Measurements from ENCODE around the gene FBXO10.

Gene FBXO10

DNA sequence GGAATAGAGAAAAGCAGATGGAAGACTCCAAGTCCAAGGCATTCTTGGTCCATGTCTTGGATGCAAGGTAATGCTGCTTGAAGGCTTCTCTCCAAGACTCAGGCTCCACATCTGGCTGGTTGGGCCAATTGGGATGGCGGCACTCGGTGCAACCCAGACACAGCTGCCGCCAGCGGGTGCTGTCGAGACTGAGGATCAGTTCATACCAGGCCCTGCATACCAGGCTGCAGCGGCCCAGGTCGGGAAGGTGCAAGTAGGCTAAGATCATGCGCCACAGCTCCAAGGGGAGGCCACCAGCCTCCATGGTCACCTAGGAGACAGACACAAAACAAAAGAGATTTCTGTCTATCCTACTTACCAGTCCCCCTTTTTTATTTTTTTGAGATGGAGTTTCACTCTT, 34.7 kb downstream of the FBXO10 start:
- DNase-seq (ENCODE audit: low spot score) = no peak
- TF ChIP-seq, protein P1, sequence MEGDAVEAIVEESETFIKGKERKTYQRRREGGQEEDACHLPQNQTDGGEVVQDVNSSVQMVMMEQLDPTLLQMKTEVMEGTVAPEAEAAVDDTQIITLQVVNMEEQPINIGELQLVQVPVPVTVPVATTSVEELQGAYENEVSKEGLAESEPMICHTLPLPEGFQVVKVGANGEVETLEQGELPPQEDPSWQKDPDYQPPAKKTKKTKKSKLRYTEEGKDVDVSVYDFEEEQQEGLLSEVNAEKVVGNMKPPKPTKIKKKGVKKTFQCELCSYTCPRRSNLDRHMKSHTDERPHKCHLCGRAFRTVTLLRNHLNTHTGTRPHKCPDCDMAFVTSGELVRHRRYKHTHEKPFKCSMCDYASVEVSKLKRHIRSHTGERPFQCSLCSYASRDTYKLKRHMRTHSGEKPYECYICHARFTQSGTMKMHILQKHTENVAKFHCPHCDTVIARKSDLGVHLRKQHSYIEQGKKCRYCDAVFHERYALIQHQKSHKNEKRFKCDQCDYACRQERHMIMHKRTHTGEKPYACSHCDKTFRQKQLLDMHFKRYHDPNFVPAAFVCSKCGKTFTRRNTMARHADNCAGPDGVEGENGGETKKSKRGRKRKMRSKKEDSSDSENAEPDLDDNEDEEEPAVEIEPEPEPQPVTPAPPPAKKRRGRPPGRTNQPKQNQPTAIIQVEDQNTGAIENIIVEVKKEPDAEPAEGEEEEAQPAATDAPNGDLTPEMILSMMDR (IDR thresholded peaks at IDR 0.05; ENCODE audit: borderline replicate concordance, control extremely low read depth, extremely low read depth, insufficient read depth, missing control alignments) = no peak
- in situ Hi-C loops (cut with MboI; ENCODE audit: low sequenced_read_pairs, unreplicated experiment) = no loop called here

DNA sequence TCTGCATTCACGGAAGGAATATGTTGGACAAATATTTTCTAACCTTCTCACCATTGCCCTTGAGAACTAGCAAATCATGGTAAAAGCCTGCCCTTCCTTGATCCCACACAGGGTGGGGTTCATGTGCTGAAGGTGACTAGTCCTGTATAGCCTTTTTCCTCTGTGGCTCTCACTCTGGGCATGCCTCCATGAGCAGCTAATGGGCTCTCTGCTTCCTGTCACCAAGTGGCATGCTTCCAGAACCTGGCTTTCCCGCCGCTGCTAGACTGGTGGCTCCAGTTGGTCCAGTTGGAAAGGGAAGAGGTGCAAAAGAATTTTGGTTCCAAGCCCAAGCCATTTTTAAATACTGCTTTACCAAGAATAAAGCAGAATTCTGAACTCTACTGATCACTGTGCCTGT, 35.5 kb downstream of the FBXO10 start:
- TF ChIP-seq, protein P1 (IDR thresholded peaks at IDR 0.05; ENCODE audit: borderline replicate concordance, control extremely low read depth, extremely low read depth, insufficient read depth, missing control alignments) = no peak
- no peak for DNase-seq (ENCODE audit: low spot score)
- in situ Hi-C loops (cut with MboI; ENCODE audit: low sequenced_read_pairs, unreplicated experiment) = no loop called here

DNA sequence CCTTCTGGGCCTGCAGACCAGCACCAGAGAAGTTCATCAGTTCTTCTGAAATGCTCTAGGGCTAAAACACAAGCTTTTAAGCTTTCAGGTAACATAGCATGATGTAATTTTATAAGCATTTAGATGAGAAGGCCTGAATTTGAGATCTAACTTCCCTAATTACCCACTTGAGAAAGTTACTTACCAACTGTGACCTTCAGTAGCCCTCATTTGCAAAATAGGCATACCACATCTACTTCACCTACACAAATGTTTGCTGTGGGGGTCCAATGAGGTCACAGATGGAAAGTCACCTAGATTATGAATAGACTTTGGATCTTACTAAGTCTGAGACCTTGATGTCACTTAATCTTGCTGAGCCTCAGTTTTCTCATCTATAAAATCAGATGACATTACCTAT, 36.5 kb downstream of the FBXO10 start:
- in situ Hi-C loops (cut with MboI; ENCODE audit: low sequenced_read_pairs, unreplicated experiment) = no loop called here
- DNase-seq (ENCODE audit: low spot score) = no peak
- TF ChIP-seq, protein P1 (IDR thresholded peaks at IDR 0.05; ENCODE audit: borderline replicate concordance, control extremely low read depth, extremely low read depth, insufficient read depth, missing control alignments) = no peak

DNA sequence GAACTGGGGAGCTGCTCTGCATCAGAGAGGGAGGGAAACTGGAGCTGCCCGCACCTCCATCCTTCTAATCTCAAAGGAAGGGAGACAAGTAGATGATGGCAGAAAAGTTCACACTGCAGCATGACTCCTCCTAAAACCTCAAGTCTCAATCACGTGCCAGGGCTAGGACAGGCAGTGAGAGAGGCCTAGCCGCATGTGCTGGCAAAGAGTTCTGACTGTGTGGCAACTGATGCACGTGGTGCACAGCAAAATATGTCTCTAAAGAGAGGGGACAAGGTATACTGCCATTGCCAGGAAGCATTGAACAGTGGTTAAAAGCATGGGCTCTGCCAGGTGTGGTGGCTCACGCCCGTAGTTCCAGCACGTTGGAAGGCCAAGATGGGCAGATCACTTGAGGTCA, 38.1 kb downstream of the FBXO10 start:
- in situ Hi-C loops (cut with MboI; ENCODE audit: low sequenced_read_pairs, unreplicated experiment) = no loop called here
- TF ChIP-seq, protein P1 (IDR thresholded peaks at IDR 0.05; ENCODE audit: borderline replicate concordance, control extremely low read depth, extremely low read depth, insufficient read depth, missing control alignments) = no peak
- DNase-seq (ENCODE audit: low spot score) = no peak

DNA sequence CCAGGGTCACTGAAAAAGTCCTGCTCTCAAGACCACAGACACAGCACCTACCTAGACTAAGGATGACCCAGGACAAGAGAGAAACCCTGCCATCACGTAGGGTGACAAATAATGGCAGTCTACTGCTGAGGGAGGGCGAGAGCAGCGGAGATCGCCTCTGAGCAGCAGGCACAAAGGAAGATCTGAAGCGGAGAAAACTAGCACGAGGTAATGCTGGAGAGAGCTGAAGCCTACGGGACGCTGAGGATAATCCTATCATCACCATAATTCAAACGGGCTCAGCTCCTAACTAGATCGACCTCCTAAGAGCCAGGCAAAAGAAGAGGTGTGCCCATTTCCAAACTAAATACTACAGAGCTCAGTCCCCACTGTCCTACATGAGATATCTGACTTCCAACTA, 41.3 kb downstream of the FBXO10 start:
- TF ChIP-seq, protein P1 (IDR thresholded peaks at IDR 0.05; ENCODE audit: borderline replicate concordance, control extremely low read depth, extremely low read depth, insufficient read depth, missing control alignments) = no peak
- in situ Hi-C loops (cut with MboI; ENCODE audit: low sequenced_read_pairs, unreplicated experiment) = no loop called here
- DNase-seq (ENCODE audit: low spot score) = no peak

DNA sequence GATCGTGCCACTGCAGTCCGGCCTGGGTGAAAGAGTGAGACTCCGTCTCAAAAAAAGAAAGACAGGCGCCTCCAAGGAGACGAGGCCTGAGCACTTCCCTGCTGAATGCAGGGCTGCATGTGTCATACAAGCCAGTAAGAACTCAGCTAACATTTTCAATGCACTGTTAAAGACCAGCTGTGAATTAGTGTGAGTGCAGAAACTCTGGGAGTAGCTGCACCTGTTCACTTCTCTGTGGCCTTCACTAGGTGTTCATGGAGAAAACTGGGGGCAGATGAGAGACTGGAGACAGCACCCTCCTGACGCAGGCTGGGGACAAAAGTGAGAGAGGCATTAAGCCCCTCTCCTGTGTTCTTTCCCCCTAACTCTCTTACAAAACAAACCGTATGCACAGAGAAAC, 41.8 kb downstream of the FBXO10 start:
- in situ Hi-C loops (cut with MboI; ENCODE audit: low sequenced_read_pairs, unreplicated experiment) = no loop called here
- DNase-seq (ENCODE audit: low spot score) = no peak
- TF ChIP-seq, protein P1 (IDR thresholded peaks at IDR 0.05; ENCODE audit: borderline replicate concordance, control extremely low read depth, extremely low read depth, insufficient read depth, missing control alignments) = no peak

DNA sequence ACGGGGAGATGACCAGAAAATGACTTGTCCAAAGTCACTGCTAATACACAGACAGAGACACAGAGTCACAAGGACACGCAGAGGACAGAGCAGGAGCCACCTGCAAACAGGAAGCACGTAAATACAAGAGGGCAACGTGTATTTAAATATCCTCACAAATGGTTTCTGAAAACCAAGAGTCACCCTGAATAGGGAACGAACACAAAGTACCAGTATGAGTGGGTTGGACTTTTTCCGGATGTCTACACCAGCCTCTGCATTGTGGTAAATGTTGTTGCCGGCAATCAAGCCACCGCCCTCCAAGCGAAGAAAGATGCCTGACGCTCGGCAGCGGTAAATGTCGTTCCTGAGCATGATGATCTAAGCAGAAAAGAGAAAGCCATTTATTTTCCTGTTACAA, 44.5 kb downstream of the FBXO10 start:
- no peak for DNase-seq (ENCODE audit: low spot score)
- in situ Hi-C loops (cut with MboI; ENCODE audit: low sequenced_read_pairs, unreplicated experiment) = no loop called here
- TF ChIP-seq, protein P1 (IDR thresholded peaks at IDR 0.05; ENCODE audit: borderline replicate concordance, control extremely low read depth, extremely low read depth, insufficient read depth, missing control alignments) = no peak
